Mucosa of gallbladder (tissue), 1 donor: ENCODE data around the gene FAM114A2. TPM values are rescaled to one million over a fixed set of nuclear protein-coding genes. Genes with fewer than 3 reads are reported as not detected.

Experiments
- DNase-seq: peaks from one replicate; pipeline ENCODE4 v3.0.0-alpha.2; 2020; ENCODE audit warnings: low spot score
- total RNA-seq: library from RNA; stranded (reverse); gene quantifications from one replicate; pipeline ENCODE4 v1.2.1, GENCODE V29; 2021
- donor health status: DM: no; HTN: no; CAD: no.

FAM114A2 gene
- total RNA-seq, 1 donor from 2014 or later: 30.4 TPM

- DNase-seq: no peak
Observed at GRCh38 chr5:153985498-153985897, 53.2 kb downstream of the FAM114A2 start.

GRCh38 chr5:153983885-153984284, 54.8 kb downstream of the FAM114A2 start:
- DNase-seq: no peak

GRCh38 chr5:153981905-153982605, 56.7 kb downstream of the FAM114A2 start:
- DNase-seq: no peak

- no peak for DNase-seq
Observed at GRCh38 chr5:153979028-153979783, 59.5 kb downstream of the FAM114A2 start.

DNA sequence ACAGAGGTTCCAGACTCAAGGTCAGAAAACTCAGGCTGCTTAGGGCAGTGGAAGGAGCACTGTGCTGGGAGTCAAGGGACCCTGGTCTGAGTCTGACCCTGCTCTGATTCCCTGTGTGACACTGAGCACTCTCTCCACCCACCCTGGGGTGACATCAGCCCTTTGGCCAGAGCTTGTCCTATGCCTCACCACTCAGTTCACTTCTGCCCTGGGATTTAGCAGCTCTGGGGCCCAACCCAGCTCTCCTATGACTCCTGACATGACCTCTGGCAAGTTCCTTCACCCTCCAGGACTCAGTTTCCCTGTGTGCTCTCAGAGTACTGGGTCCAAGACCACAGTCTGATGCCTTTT, 63.9 kb downstream of the FAM114A2 start:
- no peak for DNase-seq

DNA sequence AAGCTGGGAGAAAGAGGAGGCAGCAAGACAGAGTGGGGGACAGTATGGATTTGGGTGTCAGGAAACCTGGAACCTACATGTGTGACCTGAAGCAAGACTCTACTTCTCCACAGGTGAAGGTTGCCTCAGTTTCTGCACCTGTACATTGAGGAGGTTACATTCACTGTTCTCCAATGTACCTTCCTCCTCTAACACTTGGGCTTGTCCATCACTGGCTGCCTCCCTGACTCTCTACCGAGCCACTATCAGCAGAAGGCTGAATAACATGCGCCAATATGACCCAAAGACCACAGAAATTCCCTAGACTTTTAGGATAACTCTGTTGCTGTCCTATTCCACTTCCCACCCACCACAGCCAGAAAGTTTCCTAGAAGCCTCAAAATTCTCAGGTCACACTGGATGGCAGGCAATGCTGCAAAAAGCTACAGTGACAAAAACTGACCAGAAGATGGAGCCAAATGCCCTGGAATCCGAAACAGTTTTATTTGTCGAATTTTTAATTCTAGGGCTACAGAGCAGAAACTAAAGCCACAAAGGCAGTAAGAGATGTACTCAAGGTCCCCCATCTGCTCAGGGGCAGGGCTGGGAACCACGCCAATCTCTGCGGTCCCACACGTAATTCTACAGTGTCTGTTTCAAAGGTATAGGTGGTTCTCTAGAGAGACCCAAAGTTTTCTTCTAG, 64.4 kb downstream of the FAM114A2 start:
- no peak for DNase-seq

DNA sequence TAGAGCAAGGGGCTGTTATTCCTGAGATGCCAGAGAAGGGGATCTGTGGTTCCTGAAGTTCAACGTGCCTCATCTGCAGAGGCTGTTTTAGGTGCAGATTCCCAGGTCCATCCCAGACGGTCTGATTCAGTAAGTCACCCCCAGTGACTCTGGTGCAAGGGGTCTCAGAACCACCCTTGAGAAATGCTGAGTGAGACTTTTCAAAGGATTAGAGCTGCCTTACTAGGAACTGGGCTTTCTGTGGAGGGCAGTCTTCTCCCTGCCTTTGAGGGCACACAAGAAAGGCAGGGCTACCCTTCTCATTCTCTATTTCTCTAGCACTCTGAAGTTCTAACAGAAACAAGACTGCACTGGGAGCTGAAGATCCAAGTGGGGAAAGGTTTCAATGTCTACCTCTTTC, 66.5 kb downstream of the FAM114A2 start:
- no peak for DNase-seq

DNA sequence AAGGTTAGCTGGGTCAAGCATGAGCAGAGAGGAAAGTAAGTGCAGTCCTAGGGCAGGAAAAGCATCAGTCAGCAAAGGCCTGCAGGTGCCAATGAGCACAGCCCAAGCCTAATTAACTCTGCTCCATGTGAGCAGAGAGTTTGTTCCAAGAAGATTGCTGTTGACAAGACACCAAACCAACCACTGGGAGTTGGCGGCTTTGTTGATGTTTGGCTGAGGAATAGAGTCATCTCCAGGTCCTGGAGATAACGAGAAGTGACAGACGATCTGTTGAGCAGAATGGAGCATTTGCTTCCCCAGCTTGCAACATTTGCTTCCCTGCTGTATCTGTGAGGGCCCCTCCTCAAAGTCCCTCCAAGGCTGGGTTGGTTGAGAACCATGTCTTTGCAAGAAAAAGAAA, 68.2 kb downstream of the FAM114A2 start:
- peak; percentile 0 for DNase-seq

GRCh38 chr5:153969563-153969895, 69.2 kb downstream of the FAM114A2 start:
- DNase-seq: peak; percentile 5

- no peak for DNase-seq
Observed at GRCh38 chr5:153968761-153969562, 69.7 kb downstream of the FAM114A2 start.

DNA sequence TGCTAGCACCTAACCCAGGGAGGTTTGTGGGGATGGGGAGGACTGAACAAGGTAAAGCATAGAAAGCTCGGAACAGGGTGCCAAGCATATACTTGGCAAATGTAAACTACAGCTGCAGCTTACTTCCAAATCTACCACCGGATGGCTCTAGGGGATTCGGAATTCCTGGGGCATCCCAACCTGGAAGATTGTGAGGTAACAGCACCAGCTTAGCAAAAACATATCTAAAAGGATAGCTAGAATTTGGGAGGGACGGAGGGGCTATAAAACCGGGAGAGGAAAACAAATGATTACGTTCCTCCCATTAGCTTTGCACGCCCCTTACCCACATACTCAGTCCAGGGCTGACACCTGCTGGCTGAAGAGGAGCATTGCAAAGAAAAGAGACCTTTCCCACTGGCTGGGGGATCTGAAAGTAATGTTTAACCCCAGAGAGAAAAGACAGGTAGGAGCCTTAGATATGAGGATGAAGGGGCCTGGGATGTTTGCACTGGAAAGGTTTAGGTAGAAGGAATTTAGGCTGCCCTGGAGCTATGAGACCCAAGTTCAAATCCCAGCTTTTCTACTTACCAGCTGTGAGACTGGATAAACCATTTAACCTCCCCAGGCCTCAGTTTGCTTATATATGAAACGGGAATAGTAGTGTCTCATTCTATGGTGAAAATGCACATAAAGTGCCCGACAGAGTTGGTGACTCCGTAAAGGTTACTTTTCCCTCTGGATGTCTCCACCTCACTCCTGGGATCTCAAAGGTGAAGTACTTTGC, 73.6 kb downstream of the FAM114A2 start:
- DNase-seq: peak; percentile 31

DNA sequence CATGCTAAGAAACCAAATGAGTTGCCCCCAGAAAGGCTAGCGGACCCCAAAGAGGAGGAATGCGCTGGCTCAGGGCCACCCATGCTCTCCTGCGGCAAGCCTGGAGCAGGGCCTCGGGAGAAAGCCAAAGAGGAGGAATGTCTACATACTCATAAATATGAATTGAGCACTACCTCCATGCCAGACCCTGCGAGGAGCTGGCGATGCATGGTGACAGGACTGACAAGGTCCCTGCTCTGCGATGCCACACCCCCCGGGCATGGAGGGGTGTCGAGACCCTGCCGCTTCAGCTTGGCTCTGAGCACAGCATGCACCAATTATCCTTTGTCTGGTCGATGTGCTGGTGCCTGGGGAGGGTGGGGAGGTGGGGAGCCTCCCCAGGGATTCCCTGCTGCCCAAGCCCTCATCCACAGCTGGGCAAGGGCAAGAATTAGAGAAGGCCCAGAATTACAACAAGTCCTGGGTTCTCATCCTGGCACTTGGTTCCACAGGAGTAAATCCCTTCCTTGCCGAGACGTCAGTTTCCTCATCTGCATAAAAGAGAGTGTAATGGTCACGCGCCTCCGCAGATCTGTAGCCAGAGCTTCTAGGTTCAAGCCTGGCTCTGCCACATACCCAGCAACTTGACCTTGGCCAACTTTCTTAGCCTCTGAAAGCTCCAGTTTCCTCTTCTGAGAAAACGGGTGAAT, 74.4 kb downstream of the FAM114A2 start:
- DNase-seq: no peak

- no peak for DNase-seq
Observed at GRCh38 chr5:153960269-153961215, 78.2 kb downstream of the FAM114A2 start.

DNA sequence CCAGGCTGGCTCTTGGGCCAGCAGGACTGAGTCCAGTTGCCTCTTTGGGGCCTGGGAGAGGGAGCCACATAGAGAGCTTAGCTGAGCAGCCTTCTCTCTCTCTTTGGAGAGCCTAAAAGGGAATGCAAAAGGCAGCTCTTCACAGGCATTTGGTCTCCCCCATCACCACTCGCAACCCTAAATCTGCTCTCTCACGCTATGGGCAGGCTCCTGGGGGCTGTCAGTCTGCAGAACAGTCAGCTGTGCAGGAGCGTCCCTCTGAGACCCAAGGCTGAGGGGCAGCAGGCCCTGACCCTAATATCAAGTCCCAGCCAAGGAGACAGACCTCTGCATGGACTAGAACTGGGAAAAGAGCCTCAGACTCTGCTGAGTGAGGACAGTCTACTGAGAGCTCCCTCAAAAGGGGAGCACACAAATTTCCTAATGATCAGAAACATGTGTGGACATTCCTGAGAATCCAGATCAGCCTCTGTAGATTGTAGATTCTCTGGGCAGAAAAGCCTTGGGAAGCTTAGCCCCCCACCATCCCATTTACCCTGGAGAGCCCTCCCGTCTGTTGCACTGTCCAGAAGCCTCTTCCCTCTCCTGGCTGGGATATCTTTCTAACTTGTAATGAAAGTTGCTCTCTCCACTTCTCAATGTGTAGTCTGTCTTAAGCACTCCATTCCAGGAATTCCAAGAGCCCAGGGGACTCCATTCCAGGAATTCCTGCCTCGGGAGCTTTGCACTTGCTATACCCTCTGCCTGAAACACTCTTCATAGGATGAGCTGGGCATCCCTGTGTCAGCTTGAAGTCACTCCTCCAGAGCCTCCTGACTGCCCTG, 79.4 kb downstream of the FAM114A2 start:
- no peak for DNase-seq

DNA sequence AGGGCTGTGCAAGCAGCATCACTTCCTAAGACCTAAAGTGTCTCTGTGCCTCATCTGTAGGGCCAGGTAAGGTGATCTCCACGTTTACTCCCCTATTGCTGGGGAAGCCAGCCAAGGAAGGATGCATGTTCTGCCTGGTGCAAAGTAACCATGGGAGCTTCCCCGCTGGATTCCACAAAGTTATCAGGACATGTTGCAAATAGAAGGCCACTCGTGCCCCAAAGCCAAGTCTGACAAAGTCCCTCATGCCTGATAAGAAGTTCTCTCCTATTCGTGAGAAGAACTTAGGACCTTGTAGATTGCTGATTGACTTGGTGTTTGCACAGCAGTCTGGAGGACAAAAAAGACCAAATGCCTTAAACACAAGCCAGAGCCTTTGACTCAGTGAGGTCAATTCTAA, 81.5 kb downstream of the FAM114A2 start:
- DNase-seq: no peak

DNA sequence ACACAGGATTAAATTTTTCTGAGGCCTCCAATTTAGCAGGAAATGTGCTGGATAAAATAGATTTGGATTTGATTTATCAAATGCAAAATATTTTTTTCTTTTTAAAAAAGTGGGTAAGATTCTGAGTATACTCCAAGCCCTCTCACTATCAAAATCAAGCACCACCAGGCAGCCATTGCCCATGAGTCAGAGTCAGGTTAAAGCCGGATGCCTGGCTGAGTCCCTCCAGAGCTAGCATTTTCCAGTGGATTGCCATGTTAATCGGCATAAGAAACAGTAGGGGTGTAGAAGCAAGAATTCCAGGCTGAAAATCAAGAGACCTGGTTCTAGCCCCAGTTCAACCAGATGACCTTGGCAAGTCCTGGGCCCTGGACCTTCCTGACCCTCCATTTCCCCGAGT, 85.3 kb downstream of the FAM114A2 start:
- no peak for DNase-seq

GRCh38 chr5:153952893-153953292, 85.8 kb downstream of the FAM114A2 start:
- no peak for DNase-seq

- DNase-seq: no peak
Observed at GRCh38 chr5:153952057-153952456, 86.7 kb downstream of the FAM114A2 start.

- DNase-seq: no peak
Observed at GRCh38 chr5:153941265-153941664, 97.4 kb downstream of the FAM114A2 start.
